IMR-90 (cell line): ENCODE measurements around the gene DAPK1. TPM values are rescaled to one million over a fixed set of nuclear protein-coding genes. Genes with fewer than 3 reads are reported as not detected.

Experiments
- ATAC-seq: fragments of 200-7000 bp; cut with Tn5 transposase; 2 replicates; pipeline ENCODE4 v1.9.1; 2020; ENCODE audit warnings: low read depth, mild to moderate bottlenecking, moderate library complexity
- BruUV-seq: library from RNA; stranded (reverse); fragments of 400-500 nt; replicated peaks from 2 replicates; lab custom pipeline; 2021; lab: Mats Ljungman, UMichigan
- CTCF ChIA-PET: fragments of 300-600 bp; formaldehyde crosslinking; extraction: SDS; loops from one replicate; lab custom pipeline; 2021; ENCODE audit warnings: antibody characterized with exemption; lab: Yijun Ruan, JAX
- POLR2A ChIA-PET: fragments of 300-600 bp; sonication (Branson Sonifier 250); formaldehyde crosslinking; loops from one replicate; lab custom pipeline; 2022; ENCODE audit warnings: antibody characterized with exemption; ENCODE audit not compliant: unreplicated experiment; lab: Charles Lee
- DNase-seq: peaks from one replicate; pipeline ENCODE4 v3.0.0; 2013
- H2AFZ ChIP-seq: replicated peaks from 2 replicates; pipeline ENCODE3; 2013; ENCODE audit warnings: low read length, mild to moderate bottlenecking; ENCODE audit not compliant: poor library complexity
- H2AK5ac ChIP-seq: 2 replicates; pipeline ENCODE4 v1.6.1; 2013; ENCODE audit warnings: low read depth, low read length, inconsistent platforms
- H2AK9ac ChIP-seq: replicated peaks from 2 replicates; pipeline ENCODE3; 2013; ENCODE audit warnings: mild to moderate bottlenecking, low read depth, low read length, moderate library complexity; ENCODE audit not compliant: poor library complexity
- H2BK120ac ChIP-seq: 2 replicates; pipeline ENCODE4 v1.6.1; 2013; ENCODE audit warnings: low read depth, low read length, inconsistent platforms
- H2BK15ac ChIP-seq: 3 replicates; pipeline ENCODE4 v1.6.1; 2013; ENCODE audit warnings: low read depth, low read length, inconsistent platforms
- H2BK20ac ChIP-seq: 2 replicates; pipeline ENCODE4 v1.6.1; 2013; ENCODE audit warnings: low read depth, mild to moderate bottlenecking, inconsistent platforms, low read length, moderate library complexity
- H2BK5ac ChIP-seq: 2 replicates; pipeline ENCODE4 v1.6.1; 2013; ENCODE audit warnings: mild to moderate bottlenecking, low read depth, low read length, inconsistent platforms; ENCODE audit not compliant: poor library complexity, severe bottlenecking
- H3K14ac ChIP-seq: replicated peaks from 2 replicates; pipeline ENCODE4 v1.6.1; 2013; ENCODE audit warnings: low read depth, low read length, inconsistent platforms
- H3K18ac ChIP-seq: 2 replicates; pipeline ENCODE4 v1.6.1; 2013; ENCODE audit warnings: low read depth, low read length, control low read depth
- H3K23ac ChIP-seq: 2 replicates; pipeline ENCODE4 v1.6.1; 2013; ENCODE audit warnings: low read depth, low read length, inconsistent platforms
- H3K27ac ChIP-seq: 2 replicates; pipeline ENCODE4 v1.5.1; 2013; ENCODE audit warnings: mild to moderate bottlenecking, control low read depth, low read length; ENCODE audit not compliant: insufficient read depth
- H3K27me3 ChIP-seq: 2 replicates; pipeline ENCODE4 v1.6.1; 2013; ENCODE audit warnings: low read length; ENCODE audit not compliant: control insufficient read depth, insufficient read depth
- H3K36me3 ChIP-seq: 2 replicates; pipeline ENCODE4 v1.6.1; 2013; ENCODE audit warnings: low read length, mixed read lengths; ENCODE audit not compliant: control insufficient read depth, insufficient read depth
- H3K4ac ChIP-seq: 2 replicates; pipeline ENCODE4 v1.6.1; 2013; ENCODE audit warnings: low read depth, low read length, inconsistent platforms
- H3K4me1 ChIP-seq: 2 replicates; pipeline ENCODE4 v1.6.1; 2013; ENCODE audit warnings: low read length, mixed read lengths; ENCODE audit not compliant: control insufficient read depth, insufficient read depth
- H3K4me2 ChIP-seq: 2 replicates; pipeline ENCODE4 v1.6.1; 2013; ENCODE audit warnings: low read depth, mild to moderate bottlenecking, control low read depth, low read length, moderate library complexity
- H3K4me3 ChIP-seq: 2 replicates; pipeline ENCODE4 v1.5.1; 2013; ENCODE audit warnings: low read depth, mild to moderate bottlenecking, control low read depth, low read length, moderate library complexity; ENCODE audit not compliant: insufficient read depth
- H3K56ac ChIP-seq: 2 replicates; pipeline ENCODE4 v1.6.1; 2013; ENCODE audit warnings: low read length, inconsistent platforms; ENCODE audit not compliant: insufficient read depth; ENCODE audit errors: extremely low read depth
- H3K79me1 ChIP-seq, 2 experiments: 2 replicates each; pipeline ENCODE4 v1.6.1; 2013; ENCODE audit warnings: low read length in 2 of 2, inconsistent platforms in 1 of 2, low read depth in 1 of 2
- H3K9ac ChIP-seq: 2 replicates; pipeline ENCODE4 v1.6.1; 2013; ENCODE audit warnings: low read depth, low read length, control low read depth
- H3K9me1 ChIP-seq: 2 replicates; pipeline ENCODE4 v1.6.1; 2013; ENCODE audit warnings: low read length, inconsistent platforms; ENCODE audit not compliant: insufficient read depth
- H3K9me3 ChIP-seq: 2 replicates; pipeline ENCODE4 v1.6.1; 2013; ENCODE audit warnings: low read length; ENCODE audit not compliant: control insufficient read depth, insufficient read depth
- H4K20me1 ChIP-seq: 2 replicates; pipeline ENCODE4 v1.6.1; 2013; ENCODE audit warnings: low read length, inconsistent platforms; ENCODE audit not compliant: insufficient read depth
- H4K5ac ChIP-seq: 2 replicates; pipeline ENCODE4 v1.6.1; 2013; ENCODE audit warnings: mild to moderate bottlenecking, low read depth, low read length, control low read depth
- H4K8ac ChIP-seq, 2 experiments: 2 replicates each; pipeline ENCODE4 v1.6.1; 2013; ENCODE audit warnings: low read depth in 2 of 2, low read length in 2 of 2, control low read depth in 1 of 2, inconsistent platforms in 1 of 2
- H4K91ac ChIP-seq: 2 replicates; pipeline ENCODE4 v1.6.1; 2013; ENCODE audit warnings: low read depth, low read length, inconsistent platforms; ENCODE audit not compliant: insufficient read depth
- BHLHE40 ChIP-seq: fragments of 150-350 bp; IDR thresholded peaks from 2 replicates; pipeline ENCODE4 v1.6.1; 2016; ENCODE audit warnings: mild to moderate bottlenecking, low read depth, low read length
- CEBPB ChIP-seq: IDR thresholded peaks from 2 replicates; pipeline ENCODE4 v1.6.1; 2012; ENCODE audit warnings: low read depth, low read length, improper control_type of control experiment
- CHD1 ChIP-seq: IDR thresholded peaks from 2 replicates; pipeline ENCODE4 v1.6.1; 2012; ENCODE audit warnings: low read depth, low read length, improper control_type of control experiment
- CTCF ChIP-seq: conservative IDR thresholded peaks from 2 replicates; pipeline ENCODE4 v1.5.1; 2012; ENCODE audit warnings: mild to moderate bottlenecking, low read depth, low read length, improper control_type of control experiment
- ELK1 ChIP-seq: fragments of 150-350 bp; IDR thresholded peaks from 2 replicates; pipeline ENCODE4 v1.6.1; 2016; ENCODE audit warnings: low read depth, mild to moderate bottlenecking, low read length, moderate library complexity, borderline replicate concordance
- FOS ChIP-seq: fragments of 150-350 bp; IDR thresholded peaks from 2 replicates; pipeline ENCODE4 v1.6.1; 2016; ENCODE audit warnings: low read depth, low read length
- MAFK ChIP-seq: IDR thresholded peaks from 2 replicates; pipeline ENCODE4 v1.6.1; 2012; ENCODE audit warnings: low read depth, low read length, improper control_type of control experiment
- MAZ ChIP-seq: IDR thresholded peaks from 2 replicates; pipeline ENCODE4 v1.6.1; 2012; ENCODE audit warnings: low read depth, mild to moderate bottlenecking, low read length, improper control_type of control experiment, moderate library complexity, borderline replicate concordance
- MXI1 ChIP-seq: IDR thresholded peaks from 2 replicates; pipeline ENCODE4 v1.6.1; 2012; ENCODE audit warnings: low read depth, mild to moderate bottlenecking, low read length, moderate library complexity, borderline replicate concordance
- NFE2L2 ChIP-seq: fragments of 150-350 bp; IDR thresholded peaks from 2 replicates; pipeline ENCODE4 v1.6.1; 2016; ENCODE audit warnings: low read depth, mild to moderate bottlenecking, low read length
- POLR2A ChIP-seq: IDR thresholded peaks from 2 replicates; pipeline ENCODE4 v1.6.1; 2012; ENCODE audit warnings: mild to moderate bottlenecking, low read depth, low read length
- RAD21 ChIP-seq: IDR thresholded peaks from 2 replicates; pipeline ENCODE4 v1.6.1; 2012; ENCODE audit warnings: low read length, improper control_type of control experiment
- RCOR1 ChIP-seq: IDR thresholded peaks from 2 replicates; pipeline ENCODE4 v1.6.1; 2012; ENCODE audit warnings: mild to moderate bottlenecking, low read length, improper control_type of control experiment; ENCODE audit not compliant: insufficient replicate concordance
- RFX5 ChIP-seq: IDR thresholded peaks from 2 replicates; pipeline ENCODE4 v1.8.0; 2012; ENCODE audit warnings: low read depth, mild to moderate bottlenecking, low read length, moderate library complexity
- SMC3 ChIP-seq: fragments of 150-350 bp; IDR thresholded peaks from 2 replicates; pipeline ENCODE4 v1.6.1; 2016; ENCODE audit warnings: low read depth, mild to moderate bottlenecking, antibody characterized with exemption, low read length, moderate library complexity
- USF2 ChIP-seq: fragments of 150-350 bp; IDR thresholded peaks from 2 replicates; pipeline ENCODE4 v1.6.1; 2017; ENCODE audit warnings: mild to moderate bottlenecking, antibody characterized with exemption, low read length, low read depth
- WGBS, 2 experiments: methylation state at CpG; one replicate each; pipeline versions ENCODE4 v1.1.5 to v1.1.7; 2013; ENCODE audit warnings: missing lambda C conversion rate in 2 of 2; ENCODE audit not compliant: insufficient read length in 1 of 2; ENCODE audit errors: extremely low coverage in 2 of 2; 5-methylcytosine and 5-hydroxymethylcytosine counted together
- dilution Hi-C: fragments of 300-500 bp; cut with HindIII; formaldehyde crosslinking; loops from one replicate; pipeline ENCODE4 v1.14.3; 2018; ENCODE audit warnings: low sequenced_read_pairs; ENCODE audit not compliant: unreplicated experiment
- in situ Hi-C: fragments of 300-500 bp; cut with MboI; formaldehyde crosslinking; loops from 3 replicates; pipeline ENCODE4 v1.14.3; 2019; ENCODE audit warnings: low sequenced_read_pairs, inconsistent platforms, mixed read lengths
- intact Hi-C: fragments of 100-400 bp; cut with micrococcal nuclease; formaldehyde crosslinking; loops from 2 replicates; pipeline ENCODE4 v1.10.0; 2022
- polyA plus RNA-seq, 3 experiments: library from polyadenylated mRNA; depleted of rRNA; stranded (reverse); fragments of >200 nt; gene quantifications; 2 replicates each; pipeline ENCODE4 v1.2.3, GENCODE V29; 2012; ENCODE audit warnings: low replicate concordance in 1 of 3
- total RNA-seq: library from RNA; depleted of rRNA; stranded (reverse); fragments of >200 nt; gene quantifications from 2 replicates; pipeline ENCODE4 v1.2.3, GENCODE V29; 2012

Gene DAPK1
- total and polyA plus RNA-seq, 2 of the 4 experiments (the other 2 are of a cell fraction) = under 0.01 to 0.03 TPM

- WGBS, 2 experiments = no CpG with 5 or more reads among the region's 4 CpGs
- Histone ChIP-seq H4K5ac (no peak overlapping the region), H4K91ac (no peak overlapping the region), H2AK5ac (no peak overlapping the region), H3K4me3 (no peak overlapping the region), H3K18ac (no peak overlapping the region), H3K36me3 (no peaks in the 10 kb centered on the region), H2BK20ac (no peak overlapping the region), H3K56ac (no peak overlapping the region), H2BK15ac (no peak overlapping the region), H3K14ac (no peak overlapping the region), H3K9ac (no peak overlapping the region), H3K27ac (no peak overlapping the region), H3K9me1 (no peaks in the 10 kb centered on the region), H3K4me2 (no peak overlapping the region), H4K8ac (no peak overlapping the region), H3K9me3 (no peaks in the 10 kb centered on the region), H2BK5ac (no peak overlapping the region), H2BK120ac (no peak overlapping the region), H3K79me1 (no peaks in the 10 kb centered on the region), H3K27me3 (no peaks in the 10 kb centered on the region), H2AK9ac (no peak overlapping the region), H2AFZ (no peak overlapping the region), H3K23ac (no peak overlapping the region), H4K20me1 (no peaks in the 10 kb centered on the region), H3K4me1 (no peaks in the 10 kb centered on the region), H3K4ac (no peak overlapping the region)
- in situ Hi-C loops = no loop called here
- intact Hi-C loops = no loop called here
- dilution Hi-C loops = no loop called here
- DNase-seq (no peak), ATAC-seq (no peak)
- BruUV-seq = no TSS peak
- ChIA-PET CTCF (no interaction called here), POLR2A (no interaction called here)
- TF ChIP-seq USF2 (no peak), MAZ (no peak), CTCF (no peak), NFE2L2 (no peak), CEBPB (no peak), CHD1 (no peak), RCOR1 (no peak), RAD21 (no peak), ELK1 (no peak), BHLHE40 (no peak), FOS (no peak), MAFK (no peak), POLR2A (no peak), RFX5 (no peak), MXI1 (no peak), SMC3 (no peak)
Measured at GRCh38 chr9:87479801-87480201, 17.9 kb upstream of the DAPK1 start.
